ENCODE data around the gene MMD2.

Gene MMD2

GRCh38 chr7:4866528-4867496 lies 92.2 kb downstream of the MMD2 start:
- FAIRE-seq, result no peak

DNA sequence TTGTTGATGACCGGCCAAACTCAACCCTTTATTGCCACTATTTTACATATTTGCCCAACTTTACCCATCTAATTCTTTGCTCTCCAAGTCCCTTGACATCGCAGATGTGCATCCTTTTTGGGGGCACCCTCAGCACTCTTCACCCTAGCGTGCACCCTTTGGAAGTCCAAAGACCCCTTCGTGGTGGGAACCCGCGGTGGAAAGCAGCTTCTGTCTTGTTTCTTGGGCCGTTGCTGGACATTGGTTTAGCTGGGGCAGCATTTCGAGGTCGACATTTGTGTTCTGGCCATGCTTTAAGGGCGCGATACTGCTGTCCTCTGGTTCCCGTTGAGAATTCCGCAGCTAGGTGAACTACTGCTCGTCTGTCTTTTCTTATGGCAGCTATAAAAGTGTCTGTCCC lies 96.8 kb downstream of the MMD2 start:
- no peak for FAIRE-seq

- FAIRE-seq, result no peak
Observed at GRCh38 chr7:4861673-4862072, 97.3 kb downstream of the MMD2 start, which contains the start of gene PAPOLB. TSS of gene PAPOLB (minus strand) at chr7:4862030. CDS start at chr7:4861810, 220 bp downstream.

DNA sequence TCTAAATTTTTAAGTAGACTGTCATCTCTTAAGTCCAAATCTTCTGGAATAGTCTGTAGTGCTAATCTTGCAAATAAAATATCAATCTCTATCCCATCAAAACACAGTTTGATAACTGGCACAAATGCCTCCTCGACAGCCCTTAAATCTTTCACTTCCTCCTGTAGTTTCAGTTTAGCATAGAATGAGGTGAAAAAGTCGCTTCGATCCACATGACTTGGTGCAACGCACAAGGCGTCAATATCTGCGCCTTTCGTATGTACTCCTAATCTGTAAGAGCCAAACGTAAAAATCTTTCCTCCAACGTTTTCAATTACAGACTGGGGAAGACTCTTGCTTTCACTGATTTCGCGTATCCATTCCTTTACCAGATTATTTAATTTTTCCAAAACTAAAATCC lies 97.8 kb downstream of the MMD2 start:
- FAIRE-seq, result no peak

DNA sequence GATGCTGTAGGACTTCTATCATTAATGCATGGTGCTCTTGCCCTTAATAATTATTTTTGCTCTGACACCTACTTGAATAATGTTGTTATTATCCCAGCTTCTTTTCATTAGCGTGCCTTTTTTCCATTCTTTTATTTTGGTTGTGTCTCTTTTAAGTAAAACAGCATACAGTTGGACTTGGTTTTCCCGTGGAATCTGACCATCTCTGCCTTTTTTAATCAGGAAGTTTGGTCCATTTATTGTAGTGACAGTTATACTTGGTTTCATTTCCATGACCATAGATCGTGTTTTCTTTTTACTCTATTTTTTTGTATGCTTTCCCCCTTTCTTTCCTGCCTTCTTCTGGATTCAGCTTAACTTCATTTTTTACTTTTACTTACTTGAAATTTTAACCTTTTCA lies 101.8 kb downstream of the MMD2 start:
- FAIRE-seq, result no peak

DNA sequence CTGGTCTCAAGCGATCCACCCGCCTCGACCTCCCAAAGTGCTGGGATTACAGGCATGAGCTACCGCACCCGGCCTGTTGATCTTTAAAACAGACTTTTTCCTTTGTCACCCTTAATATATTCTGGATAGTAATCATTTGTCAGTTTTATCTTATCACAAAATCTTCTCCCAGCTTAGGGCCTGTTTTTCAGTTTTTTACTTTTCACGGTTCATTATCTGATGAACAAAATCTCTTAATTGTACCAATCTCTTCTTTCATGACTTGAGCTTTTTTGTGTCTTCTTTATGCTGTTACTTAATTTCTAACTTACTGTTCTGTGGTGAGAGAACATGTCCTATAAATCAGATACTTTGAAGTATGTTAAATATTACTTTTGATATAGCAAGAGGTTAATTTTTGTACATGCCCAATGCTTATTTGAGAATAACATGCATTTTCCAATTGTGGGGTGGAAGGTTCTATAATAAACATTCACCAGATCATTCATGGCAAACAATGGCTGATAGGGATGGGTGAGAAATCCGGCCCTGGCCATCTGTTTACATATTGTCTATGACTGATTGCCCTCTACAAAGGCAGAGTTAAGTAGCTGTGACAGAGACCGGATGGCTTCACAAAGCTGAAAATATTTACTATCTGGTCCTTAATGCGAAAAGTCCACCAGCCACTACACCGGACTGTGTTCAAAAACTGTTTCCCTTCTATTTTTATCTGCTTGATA lies 102.5 kb downstream of the MMD2 start:
- no peak for FAIRE-seq

All from colon (tissue), 2 donors.